Measurements from ENCODE around the gene WDR13.
"Not testable (repeated sequence)": the region's sequence is repeated elsewhere in the genome, so short reads cannot be mapped to it uniquely, and the experiment has no call there.

WDR13 gene

GRCh38 chrX:48597353-48598264, at the start of gene WDR13:
TSS of gene WDR13 (plus strand) at chrX:48597492. CDS start at chrX:48597997, 505 bp downstream.
- peak; percentile 93 for DNase-seq (ENCODE audit: low spot score)

- DNase-seq (ENCODE audit: low spot score): no peak
These were observed 48.4 kb upstream of the WDR13 start for GRCh38 chrX:48548871-48549270.

- not testable (repeated sequence) for DNase-seq (ENCODE audit: low spot score)
These were observed 41.5 kb upstream of the WDR13 start for GRCh38 chrX:48555731-48556325.

GRCh38 chrX:48558271-48558670, 39.0 kb upstream of the WDR13 start:
- DNase-seq (ENCODE audit: low spot score): no peak

- DNase-seq (ENCODE audit: low spot score): no peak
These were observed 37.7 kb upstream of the WDR13 start for GRCh38 chrX:48559636-48560035.

- DNase-seq (ENCODE audit: low spot score): no peak
These were observed 37.2 kb upstream of the WDR13 start for GRCh38 chrX:48560056-48560455.

GRCh38 chrX:48560681-48561080, 36.6 kb upstream of the WDR13 start:
- DNase-seq (ENCODE audit: low spot score): no peak

- DNase-seq (ENCODE audit: low spot score): no peak
These were observed 27.3 kb upstream of the WDR13 start for GRCh38 chrX:48569958-48570357.

GRCh38 chrX:48573690-48574269, 23.5 kb upstream of the WDR13 start:
- DNase-seq (ENCODE audit: low spot score): no peak

- DNase-seq (ENCODE audit: low spot score): peak; percentile 95
These were observed 22.7 kb upstream of the WDR13 start, which contains the start of gene RBM3 for GRCh38 chrX:48574270-48575266. TSS of gene RBM3 (plus strand) at chrX:48574484. CDS start at chrX:48575181, 697 bp downstream.

- DNase-seq (ENCODE audit: low spot score): no peak
These were observed 21.6 kb upstream of the WDR13 start for GRCh38 chrX:48575642-48576041.

- DNase-seq (ENCODE audit: low spot score): no peak
These were observed 21.2 kb upstream of the WDR13 start for GRCh38 chrX:48576108-48576507.

GRCh38 chrX:48578661-48579128, 18.6 kb upstream of the WDR13 start:
- no peak for DNase-seq (ENCODE audit: low spot score)

GRCh38 chrX:48579259-48579658, 18.0 kb upstream of the WDR13 start:
- no peak for DNase-seq (ENCODE audit: low spot score)

- DNase-seq (ENCODE audit: low spot score): no peak
These were observed 16.6 kb upstream of the WDR13 start for GRCh38 chrX:48580662-48581061.

GRCh38 chrX:48584698-48585097, 12.6 kb upstream of the WDR13 start:
- DNase-seq (ENCODE audit: low spot score): no peak

- no peak for DNase-seq (ENCODE audit: low spot score)
These were observed 7.7 kb upstream of the WDR13 start for GRCh38 chrX:48589482-48590162.

- DNase-seq (ENCODE audit: low spot score): no peak
These were observed 6.8 kb upstream of the WDR13 start for GRCh38 chrX:48590203-48591103.

GRCh38 chrX:48591255-48591791, 6.0 kb upstream of the WDR13 start:
- DNase-seq (ENCODE audit: low spot score): no peak

- no peak for DNase-seq (ENCODE audit: low spot score)
These were observed 4.3 kb upstream of the WDR13 start for GRCh38 chrX:48592971-48593370.

All from CD4-positive, alpha-beta T cell treated with Interleukin-15 for 4 hours (primary cell).